Activated T-helper 17 cell treated with anti-CD3 and anti-CD28 coated beads, Interleukin-2, amount 50 U/mL, for 72 hours (primary cell): Measurements from ENCODE around the gene PYGO2. TPM values are rescaled to one million over a fixed set of nuclear protein-coding genes. Genes with fewer than 3 reads are reported as not detected.

Experiments
- ATAC-seq: fragments of 150-1000 bp; cut with Tn5 transposase; replicated peaks from 2 replicates; pipeline ENCODE4 v1.10.0; 2021; ENCODE audit warnings: mild to moderate bottlenecking, moderate library complexity
- H3K27ac Mint-ChIP-seq: one replicate; pipeline ENCODE4 v1.8.0; 2022; ENCODE audit warnings: mixed read lengths
- H3K27me3 Mint-ChIP-seq: one replicate; pipeline ENCODE4 v1.8.0; 2022; ENCODE audit warnings: mixed read lengths
- H3K36me3 Mint-ChIP-seq: one replicate; pipeline ENCODE4 v1.8.0; 2022; ENCODE audit warnings: low read depth, mild to moderate bottlenecking, mixed read lengths
- H3K4me1 Mint-ChIP-seq: one replicate; pipeline ENCODE4 v1.8.0; 2022; ENCODE audit warnings: mixed read lengths
- H3K4me3 Mint-ChIP-seq: one replicate; pipeline ENCODE4 v1.8.0; 2022; ENCODE audit warnings: mild to moderate bottlenecking, mixed read lengths
- H3K9me3 Mint-ChIP-seq: one replicate; pipeline ENCODE4 v1.8.0; 2022; ENCODE audit warnings: mixed read lengths
- total RNA-seq, 2 donors: library from RNA; stranded (reverse); gene quantifications; one replicate each; pipeline ENCODE4 v1.2.3, GENCODE V29; 2022

The PYGO2 gene
- total RNA-seq, 2 donors from 2014 or later = 35.6 to 39.2 TPM

DNA sequence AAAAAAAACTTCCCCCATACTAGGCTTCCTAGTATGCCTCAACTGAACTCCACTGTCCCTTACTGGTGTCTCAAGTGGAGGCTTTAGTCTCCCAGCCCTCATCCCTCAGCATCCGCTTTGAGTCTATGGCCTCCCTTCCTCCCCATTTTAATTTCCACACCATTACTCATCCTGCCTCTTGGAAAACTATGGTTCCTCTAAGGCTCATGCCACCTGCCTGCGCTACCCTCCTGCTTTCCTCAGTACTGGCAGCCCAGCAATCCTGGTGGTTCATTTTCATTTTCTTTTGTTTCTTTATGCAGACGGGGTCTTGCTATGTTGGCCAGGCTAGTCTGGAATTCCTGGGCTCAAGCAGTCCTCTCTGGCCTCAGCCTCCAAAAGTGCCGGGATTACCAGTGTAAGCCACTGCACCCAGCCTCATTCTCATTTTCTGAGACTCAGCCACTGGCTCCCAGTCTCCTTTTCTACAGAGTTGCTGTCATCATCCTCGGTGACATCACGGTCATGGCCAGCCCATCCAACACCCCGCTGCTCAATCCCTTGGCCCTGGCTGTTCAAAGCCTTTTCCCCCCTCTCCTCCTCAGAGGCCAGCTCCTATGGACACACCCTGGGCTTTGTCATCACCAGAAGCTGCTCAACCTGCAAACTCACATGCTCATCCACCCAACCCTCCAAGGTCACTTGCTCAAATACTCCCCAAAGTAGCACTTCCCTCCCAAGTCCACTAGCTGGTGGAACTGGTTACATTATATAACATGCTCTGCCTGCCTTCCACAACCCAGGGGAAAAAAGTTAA, 22.8 kb downstream of the PYGO2 start:
- H3K27me3 Mint-ChIP-seq = no peaks in the 10 kb centered on the region
- peaks cover 37% of the 10 kb centered on the region for H3K4me1 Mint-ChIP-seq
- no peaks in the 10 kb centered on the region for H3K9me3 Mint-ChIP-seq
- H3K27ac Mint-ChIP-seq = peak overlapping the region; percentile 95
- H3K4me3 Mint-ChIP-seq = peak overlapping the region; percentile 96
- H3K36me3 Mint-ChIP-seq = peaks cover 20% of the 10 kb centered on the region
- ATAC-seq = no peak

GRCh38 chr1:154937988-154938386, 23.6 kb downstream of the PYGO2 start:
- peak; percentile 3 for ATAC-seq
- peaks cover 17% of the 10 kb centered on the region for H3K36me3 Mint-ChIP-seq
- peaks cover 32% of the 10 kb centered on the region for H3K4me1 Mint-ChIP-seq
- no peaks in the 10 kb centered on the region for H3K27me3 Mint-ChIP-seq
- peak overlapping the region; percentile 96 for H3K4me3 Mint-ChIP-seq
- peak overlapping the region; percentile 95 for H3K27ac Mint-ChIP-seq
- H3K9me3 Mint-ChIP-seq = no peaks in the 10 kb centered on the region

GRCh38 chr1:154937085-154937987, 24.2 kb downstream of the PYGO2 start:
- peak; percentile 75 for ATAC-seq
- Mint-ChIP-seq H3K9me3 (no peaks in the 10 kb centered on the region), H3K27me3 (no peaks in the 10 kb centered on the region), H3K4me1 (peaks cover 32% of the 10 kb centered on the region), H3K4me3 (peak overlapping the region; percentile 96), H3K36me3 (peaks cover 19% of the 10 kb centered on the region), H3K27ac (peak overlapping the region; percentile 95)

- ATAC-seq = peak; percentile 77
- H3K4me1 Mint-ChIP-seq = peaks cover 32% of the 10 kb centered on the region
- peaks cover 26% of the 10 kb centered on the region for H3K36me3 Mint-ChIP-seq
- peak within 1 kb of the TSS; percentile 96 for H3K4me3 Mint-ChIP-seq
- H3K9me3 Mint-ChIP-seq = no peaks in the 10 kb centered on the region
- H3K27ac Mint-ChIP-seq = peak within 1 kb of the TSS; percentile 95
- H3K27me3 Mint-ChIP-seq = no peaks in the 10 kb centered on the region
Measured at GRCh38 chr1:154936555-154937084, 25.0 kb downstream of the PYGO2 start, which contains the start of gene PMVK. Gene PMVK (minus strand): TSS chr1:154936719. CDS start chr1:154936685, 34 bp downstream.

DNA sequence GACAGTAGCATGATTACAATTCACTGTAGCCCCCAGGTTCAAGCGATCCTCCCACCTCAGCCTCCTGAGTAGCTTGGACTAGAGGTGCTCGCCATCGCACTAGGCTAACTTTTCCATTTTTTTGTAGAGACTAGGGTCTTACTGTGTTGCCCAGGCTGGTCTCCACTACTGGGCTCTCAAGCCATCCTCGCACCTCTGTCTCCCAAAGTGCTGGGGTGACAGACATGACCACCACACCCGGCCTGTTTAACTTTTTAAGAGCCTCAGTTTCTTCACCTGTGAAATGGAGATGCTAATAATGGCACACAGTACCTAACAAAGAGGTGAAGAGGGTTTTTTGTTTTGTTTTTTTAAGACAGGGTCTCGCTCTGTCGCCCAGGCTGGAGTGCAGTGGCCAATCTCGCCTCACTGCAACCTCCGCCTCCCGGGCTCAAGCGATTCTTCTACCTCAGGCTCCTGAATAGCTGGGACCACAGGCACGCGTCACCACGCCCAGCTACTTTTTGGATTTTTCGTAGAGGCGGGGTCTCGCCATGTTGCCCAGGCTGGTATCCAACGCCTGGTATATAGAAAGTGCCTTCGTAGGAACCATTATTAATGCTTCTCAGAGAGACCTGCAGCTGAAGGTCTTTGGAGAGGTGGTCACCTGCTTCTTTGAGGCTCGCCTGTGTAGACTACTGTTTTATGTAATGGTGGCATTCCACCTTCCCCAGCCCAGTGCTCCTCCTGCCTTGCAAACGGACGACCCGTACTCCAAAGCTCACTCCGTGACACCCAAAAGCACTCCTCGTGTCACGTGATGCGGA, 25.6 kb downstream of the PYGO2 start:
- peak overlapping the region; percentile 96 for H3K4me3 Mint-ChIP-seq
- H3K27me3 Mint-ChIP-seq = no peaks in the 10 kb centered on the region
- H3K4me1 Mint-ChIP-seq = peaks cover 29% of the 10 kb centered on the region
- peak overlapping the region; percentile 95 for H3K27ac Mint-ChIP-seq
- no peaks in the 10 kb centered on the region for H3K9me3 Mint-ChIP-seq
- H3K36me3 Mint-ChIP-seq = peaks cover 33% of the 10 kb centered on the region
- ATAC-seq = peak; percentile 2

- Mint-ChIP-seq H3K9me3 (no peaks in the 10 kb centered on the region), H3K4me3 (peak overlapping the region; percentile 96), H3K27ac (peak overlapping the region; percentile 59), H3K36me3 (peaks cover 45% of the 10 kb centered on the region), H3K4me1 (peaks cover 21% of the 10 kb centered on the region), H3K27me3 (no peaks in the 10 kb centered on the region)
- ATAC-seq = no peak
Measured at GRCh38 chr1:154934358-154934948, 27.1 kb downstream of the PYGO2 start.

- ATAC-seq = no peak
- Mint-ChIP-seq H3K9me3 (no peaks in the 10 kb centered on the region), H3K4me3 (no peak overlapping the region), H3K27ac (no peak overlapping the region), H3K27me3 (no peaks in the 10 kb centered on the region), H3K36me3 (peaks cover 67% of the 10 kb centered on the region), H3K4me1 (peaks cover 15% of the 10 kb centered on the region)
Measured at GRCh38 chr1:154931940-154932487, 29.6 kb downstream of the PYGO2 start.

DNA sequence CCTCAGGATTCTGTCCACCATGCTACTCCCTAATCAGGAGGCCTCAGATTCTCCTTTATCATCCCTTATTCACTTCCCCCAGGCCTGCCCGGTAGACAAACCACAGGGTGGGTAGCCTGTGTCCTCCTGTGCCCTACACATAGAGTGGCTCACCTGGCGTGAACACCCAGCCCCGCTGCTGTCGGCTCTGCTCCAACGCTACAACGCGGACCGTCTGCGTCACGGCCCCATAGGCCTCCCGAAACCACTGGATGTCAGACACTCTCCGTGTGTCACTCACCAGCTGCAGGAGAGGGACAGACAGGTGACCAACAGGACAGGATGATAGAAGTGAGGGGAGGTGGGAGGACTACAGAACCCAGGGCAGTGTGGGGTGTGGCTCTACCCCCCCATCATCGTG, 35.4 kb downstream of the PYGO2 start:
- Mint-ChIP-seq H3K36me3 (peaks cover 89% of the 10 kb centered on the region), H3K9me3 (no peaks in the 10 kb centered on the region)

DNA sequence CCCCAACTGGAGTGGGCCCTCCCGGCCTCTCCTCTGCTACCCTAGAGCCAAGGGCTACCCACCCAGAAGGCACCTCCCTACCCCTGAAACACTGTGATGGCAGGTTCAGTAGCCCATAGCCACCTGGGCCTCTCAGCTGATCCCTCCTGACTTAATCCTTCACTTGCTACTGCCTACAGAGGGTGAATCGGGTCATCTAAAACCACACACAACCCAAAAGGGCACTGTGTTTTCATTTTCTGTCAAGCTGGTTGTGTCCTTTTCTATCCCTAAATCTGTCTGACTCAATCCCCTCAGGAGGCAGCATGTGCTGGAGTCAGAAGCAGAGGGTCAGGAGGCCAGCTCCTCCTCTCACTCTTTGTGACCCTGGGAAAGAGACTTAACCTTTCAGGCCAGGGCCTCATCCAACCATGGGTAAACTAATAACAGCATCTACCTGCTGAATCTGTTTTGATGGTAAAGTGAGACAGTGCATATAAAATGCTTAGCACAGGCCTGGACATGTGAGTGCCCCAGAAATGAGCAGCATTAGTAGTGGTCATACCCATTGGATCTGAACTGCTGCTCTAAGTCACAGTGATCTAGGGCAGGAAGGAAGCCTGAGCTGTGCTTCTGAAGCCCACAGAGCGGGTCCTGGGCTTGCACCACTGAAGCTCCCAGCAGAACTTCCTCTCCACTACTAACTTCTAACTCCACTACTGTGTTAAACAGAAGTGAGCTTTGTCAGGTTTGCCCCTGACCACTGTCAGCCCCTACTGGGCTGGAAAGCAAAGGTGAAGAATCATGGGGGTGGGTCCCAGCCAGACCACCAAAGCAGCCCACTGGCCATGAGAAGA, 36.0 kb downstream of the PYGO2 start:
- peaks cover 89% of the 10 kb centered on the region for H3K36me3 Mint-ChIP-seq
- no peaks in the 10 kb centered on the region for H3K9me3 Mint-ChIP-seq
- H3K4me3 Mint-ChIP-seq = peak overlapping the region; percentile 19
- peaks cover 19% of the 10 kb centered on the region for H3K4me1 Mint-ChIP-seq
- H3K27me3 Mint-ChIP-seq = no peaks in the 10 kb centered on the region
- peak; percentile 52 for ATAC-seq
- peak overlapping the region; percentile 84 for H3K27ac Mint-ChIP-seq

More for the DNA sequence above, 35.4 kb downstream of the PYGO2 start:
- Mint-ChIP-seq H3K4me1 (peaks cover 19% of the 10 kb centered on the region), H3K27ac (peak overlapping the region; percentile 84), H3K27me3 (no peaks in the 10 kb centered on the region), H3K4me3 (peak overlapping the region; percentile 19)
- ATAC-seq = no peak

GRCh38 chr1:154923695-154924094, 37.9 kb downstream of the PYGO2 start:
- H3K4me3 Mint-ChIP-seq = no peak overlapping the region
- no peaks in the 10 kb centered on the region for H3K9me3 Mint-ChIP-seq
- peaks cover 19% of the 10 kb centered on the region for H3K4me1 Mint-ChIP-seq
- peak overlapping the region; percentile 74 for H3K27ac Mint-ChIP-seq
- peaks cover 86% of the 10 kb centered on the region for H3K36me3 Mint-ChIP-seq
- no peaks in the 10 kb centered on the region for H3K27me3 Mint-ChIP-seq
- no peak for ATAC-seq

DNA sequence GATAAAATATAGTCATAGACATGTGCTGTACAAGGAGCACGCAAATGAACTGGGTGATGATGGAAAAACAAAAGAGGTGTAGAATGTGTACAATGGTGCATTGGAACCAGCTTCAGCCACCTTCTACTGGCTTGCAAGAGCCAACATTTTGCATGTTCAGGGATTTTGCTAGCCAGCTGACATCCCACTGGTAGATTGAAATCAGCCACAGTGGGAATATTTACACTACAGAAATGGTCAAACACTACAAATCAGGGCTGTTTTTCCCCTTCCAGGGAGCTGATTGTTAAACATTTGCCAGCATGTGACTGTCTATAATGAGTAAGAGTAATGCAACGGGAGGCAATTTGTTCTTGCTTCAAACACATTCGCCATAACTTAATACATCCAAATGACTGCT, 48.3 kb downstream of the PYGO2 start:
- peaks cover 16% of the 10 kb centered on the region for H3K36me3 Mint-ChIP-seq
- no peaks in the 10 kb centered on the region for H3K27me3 Mint-ChIP-seq
- no peaks in the 10 kb centered on the region for H3K9me3 Mint-ChIP-seq
- no peak for ATAC-seq
- no peaks in the 10 kb centered on the region for H3K4me1 Mint-ChIP-seq
- H3K27ac Mint-ChIP-seq = no peak overlapping the region
- no peak overlapping the region for H3K4me3 Mint-ChIP-seq

GRCh38 chr1:154912755-154913154, 48.8 kb downstream of the PYGO2 start:
- Mint-ChIP-seq H3K36me3 (peaks cover 15% of the 10 kb centered on the region), H3K4me3 (no peak overlapping the region), H3K9me3 (no peaks in the 10 kb centered on the region), H3K27me3 (no peaks in the 10 kb centered on the region), H3K4me1 (no peaks in the 10 kb centered on the region), H3K27ac (no peak overlapping the region)
- ATAC-seq = no peak
